8988T (cell line): ENCODE results near the gene CCNI2.
"Not testable (repeated sequence)": the region's sequence is repeated elsewhere in the genome, so short reads cannot be mapped to it uniquely, and the experiment has no call there.

Experiments used
- DNase-seq: peaks from one replicate; pipeline ENCODE4 v3.0.0; 2011

Gene CCNI2

GRCh38 chr5:132785365-132785764, 38.1 kb downstream of the CCNI2 start:
- no peak for DNase-seq

GRCh38 chr5:132785864-132786263, 38.6 kb downstream of the CCNI2 start:
- no peak for DNase-seq

- no peak for DNase-seq
Measured at GRCh38 chr5:132787076-132787475, 39.9 kb downstream of the CCNI2 start.

- DNase-seq = no peak
Measured at GRCh38 chr5:132788508-132788907, 41.3 kb downstream of the CCNI2 start.

- DNase-seq = no peak
Measured at GRCh38 chr5:132788990-132789886, 42.0 kb downstream of the CCNI2 start.

GRCh38 chr5:132790201-132790865, 43.1 kb downstream of the CCNI2 start:
- no peak for DNase-seq

- DNase-seq = no peak
Measured at GRCh38 chr5:132791026-132791425, 43.8 kb downstream of the CCNI2 start.

- no peak for DNase-seq
Measured at GRCh38 chr5:132797651-132798050, 50.4 kb downstream of the CCNI2 start.

GRCh38 chr5:132799392-132799791, 52.2 kb downstream of the CCNI2 start:
- DNase-seq = no peak

GRCh38 chr5:132800545-132800944, 53.3 kb downstream of the CCNI2 start:
- no peak for DNase-seq

- no peak for DNase-seq
Measured at GRCh38 chr5:132802044-132802684, 54.9 kb downstream of the CCNI2 start.

GRCh38 chr5:132802685-132803066, 55.5 kb downstream of the CCNI2 start:
- not testable (repeated sequence) for DNase-seq
